ENCODE measurements around the gene OAF. TPM values are rescaled to one million over a fixed set of nuclear protein-coding genes. Genes with fewer than 3 reads are reported as not detected.
"Not testable (repeated sequence)": the region's sequence is repeated elsewhere in the genome, so short reads cannot be mapped to it uniquely, and the experiment has no call there.

OAF gene
- total RNA-seq, result 25.7 and 32.3 TPM in 2 replicates

DNA sequence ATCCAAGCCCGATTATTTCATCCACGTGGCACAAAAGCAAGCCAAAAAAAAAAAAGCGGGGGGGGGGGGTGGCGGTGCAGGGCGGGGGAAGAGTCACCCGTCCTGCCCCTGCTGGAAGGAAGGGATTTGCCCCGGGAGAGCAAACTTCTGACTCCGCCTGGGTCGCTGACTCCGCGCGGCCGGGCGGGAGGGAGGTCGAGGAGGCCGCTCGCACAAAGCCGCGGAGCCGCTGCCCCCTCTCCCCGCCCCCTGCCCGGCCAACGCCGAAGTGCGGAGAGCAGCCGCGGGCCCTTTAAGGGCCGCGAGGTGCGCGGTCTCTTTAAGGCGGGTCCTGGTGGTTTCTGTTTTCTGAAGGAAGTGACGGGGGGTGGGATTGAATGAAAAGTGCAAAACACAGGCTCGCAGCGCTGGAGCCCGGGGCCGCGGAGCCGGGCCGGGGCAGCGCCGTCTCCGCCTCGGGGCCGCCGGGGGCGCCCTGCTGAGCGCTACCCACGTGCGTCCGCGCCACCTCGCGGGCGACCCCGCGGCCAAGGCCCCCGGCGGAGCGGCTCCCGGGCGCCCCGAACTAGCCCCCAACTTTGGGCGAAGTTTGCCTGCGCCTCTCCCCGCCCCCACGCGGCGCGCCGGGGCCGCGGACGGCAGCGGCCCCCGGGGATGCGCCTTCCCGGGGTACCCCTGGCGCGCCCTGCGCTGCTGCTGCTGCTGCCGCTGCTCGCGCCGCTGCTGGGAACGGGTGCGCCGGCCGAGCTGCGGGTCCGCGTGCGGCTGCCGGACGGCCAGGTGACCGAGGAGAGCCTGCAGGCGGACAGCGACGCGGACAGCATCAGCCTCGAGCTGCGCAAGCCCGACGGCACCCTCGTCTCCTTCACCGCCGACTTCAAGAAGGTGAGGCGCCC is at the start of gene OAF:
Gene OAF, plus strand, starts transcription at position 407 of the 896 bp plus-strand sequence. Its CDS starts 248 bp downstream, at position 655.
- peak; percentile 85 for DNase-seq

- DNase-seq, result no peak
These were observed 43.2 kb upstream of the OAF start for GRCh38 chr11:120167659-120168058.

DNA sequence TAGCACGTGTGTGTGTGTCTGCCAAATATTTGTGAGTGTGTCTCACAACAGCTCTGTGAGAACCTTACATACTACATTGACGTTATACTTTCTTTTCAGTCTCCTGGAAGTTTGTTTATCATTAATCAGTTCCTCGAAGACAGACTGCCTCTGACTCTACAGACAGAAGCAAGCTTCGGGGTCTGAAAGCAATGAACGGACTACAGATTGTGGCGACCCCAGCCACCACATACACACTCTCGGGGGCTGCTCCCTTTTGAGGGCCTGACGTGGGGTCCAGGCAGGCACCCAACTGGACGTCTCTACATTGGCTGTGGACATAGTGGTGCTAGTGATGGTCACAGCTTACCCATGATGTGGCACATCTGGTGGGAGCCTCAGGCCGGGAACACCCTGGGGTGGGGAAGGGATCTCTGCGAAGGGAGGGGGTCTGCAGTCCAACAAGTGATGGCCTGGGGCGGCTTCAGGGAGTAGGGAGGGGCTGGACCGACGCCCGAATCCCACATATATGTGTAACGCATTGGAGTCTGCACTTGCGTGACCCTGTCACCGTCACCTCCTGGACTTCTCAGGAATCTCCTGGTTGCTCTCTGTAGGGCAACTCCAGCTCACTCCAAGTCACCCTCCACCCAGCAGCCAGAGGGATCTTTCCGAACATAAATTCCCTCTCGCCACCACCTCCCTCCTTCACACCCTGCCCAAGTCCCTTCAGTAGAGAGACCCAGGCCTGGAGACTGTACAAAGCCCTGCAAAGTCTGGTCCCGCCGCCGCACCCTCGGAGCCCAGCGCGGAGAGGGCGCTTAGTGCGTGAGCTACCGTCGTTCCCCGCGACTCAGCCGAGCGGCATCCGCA is 42.5 kb upstream of the OAF start:
- no peak for DNase-seq

GRCh38 chr11:120168960-120169681 is 41.7 kb upstream of the OAF start:
- peak; percentile 80 for DNase-seq

- no peak for DNase-seq
These were observed 40.7 kb upstream of the OAF start for GRCh38 chr11:120169981-120170698.

- no peak for DNase-seq
These were observed 40.0 kb upstream of the OAF start for GRCh38 chr11:120170741-120171261.

DNA sequence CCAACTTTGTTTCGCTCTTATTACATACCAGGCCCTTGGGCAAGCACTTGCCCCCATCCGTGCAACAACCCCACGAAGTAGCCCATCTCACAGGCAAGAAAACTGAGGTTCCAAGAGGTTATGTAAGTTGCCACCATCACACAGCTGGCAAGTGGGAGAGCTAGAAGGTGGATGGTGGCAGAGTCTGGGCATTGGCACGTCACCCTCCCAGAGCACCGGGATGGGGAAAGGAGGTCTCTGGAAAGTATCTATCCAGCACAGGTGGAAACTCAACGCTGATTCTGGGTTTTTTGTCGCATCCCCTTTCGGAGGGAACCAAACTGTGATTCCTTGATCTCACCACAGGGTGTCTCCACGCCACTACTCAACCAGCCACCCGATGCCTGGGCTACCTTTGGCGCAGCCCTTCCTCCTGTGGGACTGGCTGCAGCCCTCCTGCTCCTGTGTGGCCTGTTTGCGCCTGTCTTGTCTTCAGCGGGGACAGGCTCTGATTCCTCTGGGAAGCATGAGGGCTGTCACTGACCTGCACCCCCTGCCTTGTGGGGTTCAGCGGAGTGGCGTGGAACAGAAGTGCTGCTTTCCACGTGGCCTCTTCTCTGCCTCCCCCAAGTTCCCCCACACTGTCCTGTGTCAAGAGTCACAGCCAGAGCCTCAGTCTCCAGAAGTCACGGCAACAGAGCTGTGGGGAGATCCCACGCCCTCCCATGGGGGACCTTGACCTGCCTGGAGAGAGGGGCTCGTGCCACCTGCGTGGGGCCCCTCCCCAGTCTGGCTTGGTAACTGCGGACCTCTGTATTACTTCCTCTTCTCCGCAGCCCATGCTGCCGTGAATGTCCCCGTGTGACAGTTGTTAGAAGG is 38.5 kb upstream of the OAF start:
- peak; percentile 77 for DNase-seq

- no peak for DNase-seq
These were observed 37.7 kb upstream of the OAF start for GRCh38 chr11:120173019-120173705.

- DNase-seq, result no peak
These were observed 37.0 kb upstream of the OAF start for GRCh38 chr11:120173807-120174206.

DNA sequence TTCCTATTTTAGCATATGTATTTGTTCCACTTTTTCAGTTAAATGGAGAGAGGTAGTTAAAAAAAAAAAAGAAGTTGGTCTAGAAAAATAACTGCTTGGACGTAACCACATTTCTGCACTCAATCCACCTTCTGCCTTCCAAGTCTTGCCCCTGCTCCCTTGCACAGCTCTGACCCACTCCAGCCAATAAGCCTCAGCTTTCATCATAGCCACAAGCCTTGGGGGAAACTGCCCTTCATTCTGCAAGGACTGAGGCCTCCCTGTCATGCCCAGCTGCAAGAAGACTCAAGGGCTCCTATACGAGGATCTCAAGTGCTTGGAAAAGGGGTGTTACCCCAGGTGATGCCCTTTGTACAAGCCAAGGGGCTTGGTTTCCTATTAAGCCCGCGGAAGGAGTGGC is 36.0 kb upstream of the OAF start:
- no peak for DNase-seq

DNA sequence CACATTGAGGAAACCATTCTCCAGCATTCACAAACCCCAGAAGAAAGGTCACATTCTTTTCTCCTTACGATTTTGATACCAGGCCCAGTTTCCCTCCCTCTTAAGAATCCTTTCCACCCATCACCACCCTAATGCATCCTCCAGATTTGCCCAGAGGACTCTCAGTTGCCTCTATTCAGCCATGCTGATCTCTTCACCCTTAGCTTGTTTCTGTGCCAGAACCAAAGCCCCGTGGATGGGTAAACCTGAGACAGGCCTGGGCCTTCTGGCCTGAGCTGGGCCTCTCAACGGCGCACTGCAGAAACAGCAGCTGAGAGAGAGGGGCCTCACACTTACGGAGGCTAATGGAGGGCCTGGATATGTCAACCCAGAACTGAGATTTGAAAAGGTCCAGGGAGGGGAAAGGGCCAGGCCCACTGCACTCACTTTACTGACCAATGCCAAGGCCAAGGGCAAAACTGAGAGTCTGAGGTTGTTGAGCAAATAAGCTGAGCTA is 32.2 kb upstream of the OAF start:
- no peak for DNase-seq

DNA sequence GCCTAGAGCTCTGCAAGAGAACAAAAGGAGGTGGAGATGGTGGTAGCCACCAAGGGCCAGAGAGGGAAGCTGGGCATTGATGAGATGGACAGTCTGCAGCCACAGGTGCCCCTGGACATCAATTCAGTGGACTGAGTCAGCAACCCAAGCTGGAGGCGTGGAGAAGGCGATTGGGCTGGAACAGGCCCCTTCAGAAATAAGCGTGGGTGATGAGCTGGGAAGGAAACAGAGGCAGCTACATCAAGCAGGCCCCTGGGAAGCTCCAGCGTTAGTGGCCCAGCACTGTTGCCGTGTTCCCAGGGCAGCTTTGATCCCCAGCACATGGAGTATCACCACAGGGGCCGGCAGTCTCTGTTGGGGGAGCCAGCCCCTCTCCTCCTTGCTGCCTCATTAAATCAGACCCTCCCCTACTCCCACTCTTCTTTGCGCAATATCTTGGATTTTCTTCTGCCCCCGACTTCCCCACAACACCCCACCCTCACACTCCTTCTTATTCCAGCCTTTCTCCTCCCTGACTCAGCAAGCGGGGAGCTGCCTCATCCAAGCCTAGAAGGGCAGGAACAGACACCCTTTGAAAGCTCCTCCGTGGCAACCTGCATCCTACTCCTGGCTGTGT is 31.7 kb upstream of the OAF start:
- no peak for DNase-seq

DNA sequence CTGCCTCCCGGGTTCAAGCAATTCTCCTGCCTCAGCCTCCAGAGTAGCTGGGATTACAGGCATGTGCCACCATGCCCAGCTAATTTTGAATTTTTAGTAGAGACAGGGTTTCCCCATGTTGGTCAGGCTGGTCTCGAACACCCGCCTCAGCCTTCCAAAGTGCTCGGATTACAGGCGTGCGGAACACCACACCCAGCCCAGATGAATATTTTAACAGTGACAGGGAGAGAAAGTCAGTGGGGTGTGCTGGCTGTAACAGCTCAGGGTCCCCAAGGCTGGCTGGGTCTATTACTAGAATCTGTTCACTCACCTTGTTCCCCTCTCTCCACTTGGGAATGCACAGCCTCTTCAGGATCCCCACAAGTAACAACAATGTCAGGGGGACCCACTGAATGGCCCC is 30.8 kb upstream of the OAF start:
- not testable (repeated sequence) for DNase-seq

DNA sequence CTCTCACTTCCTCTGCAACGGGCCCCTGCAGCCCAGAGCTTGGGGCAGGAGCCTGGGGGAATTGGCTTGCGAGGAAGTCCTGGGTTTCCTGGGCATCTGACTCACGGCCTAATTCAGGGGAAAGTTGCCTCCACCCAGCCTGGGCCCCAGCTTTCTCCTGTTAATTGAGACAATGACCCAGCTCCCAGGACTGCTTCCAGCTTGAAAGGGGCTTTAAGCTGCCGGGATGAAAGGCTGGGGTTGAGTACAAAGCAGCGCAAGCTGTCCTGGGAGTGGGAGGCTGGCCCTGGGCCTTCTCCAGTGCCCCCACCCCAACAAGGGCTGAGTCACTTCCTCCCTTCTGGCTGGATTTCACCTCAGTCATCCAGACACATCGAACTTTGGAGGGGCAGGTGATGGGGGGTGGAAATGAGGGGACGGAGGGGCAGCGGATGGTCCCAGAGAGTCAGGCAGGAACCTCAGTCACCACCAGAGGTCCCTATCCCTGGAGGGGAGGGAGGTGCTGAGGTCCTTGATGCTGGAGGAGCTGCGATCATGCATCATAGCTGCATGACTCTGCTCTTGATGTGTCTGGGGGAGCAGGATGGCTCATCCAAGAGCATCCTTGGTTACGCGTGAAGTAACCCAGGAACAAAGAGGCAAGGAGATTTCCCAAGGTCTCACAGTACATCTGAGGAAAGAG is 30.1 kb upstream of the OAF start:
- DNase-seq, result peak; percentile 24

DNA sequence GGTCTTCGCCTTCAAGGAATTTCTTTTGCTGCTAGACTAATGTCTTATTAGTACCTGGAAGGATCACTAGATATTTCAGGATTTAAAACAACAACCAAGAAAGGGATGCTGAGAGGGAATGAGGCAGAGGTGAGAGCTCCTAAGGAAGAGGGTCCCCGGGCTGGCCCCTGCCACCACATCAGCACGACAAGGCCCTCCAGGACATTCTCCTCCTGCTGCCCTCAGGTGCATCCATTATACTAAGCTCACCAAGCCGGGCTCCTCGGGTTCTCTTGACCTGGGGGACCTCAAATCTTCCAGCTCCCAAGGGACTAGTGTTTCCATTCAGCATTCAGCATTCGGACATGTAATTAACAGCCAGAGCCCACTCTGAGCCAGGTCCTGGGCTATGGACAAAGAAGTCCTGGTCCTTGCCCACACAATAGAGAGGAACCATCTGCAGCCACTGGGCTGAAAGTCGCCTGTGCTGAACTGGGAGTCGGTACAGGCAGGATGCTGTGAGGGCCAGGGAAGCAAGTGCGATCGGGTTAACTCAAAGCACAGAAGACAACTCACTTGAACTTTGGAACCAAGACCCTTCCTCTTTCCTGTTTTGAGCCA is 29.4 kb upstream of the OAF start:
- no peak for DNase-seq

- DNase-seq, result no peak
These were observed 28.5 kb upstream of the OAF start for GRCh38 chr11:120182372-120182771.

DNA sequence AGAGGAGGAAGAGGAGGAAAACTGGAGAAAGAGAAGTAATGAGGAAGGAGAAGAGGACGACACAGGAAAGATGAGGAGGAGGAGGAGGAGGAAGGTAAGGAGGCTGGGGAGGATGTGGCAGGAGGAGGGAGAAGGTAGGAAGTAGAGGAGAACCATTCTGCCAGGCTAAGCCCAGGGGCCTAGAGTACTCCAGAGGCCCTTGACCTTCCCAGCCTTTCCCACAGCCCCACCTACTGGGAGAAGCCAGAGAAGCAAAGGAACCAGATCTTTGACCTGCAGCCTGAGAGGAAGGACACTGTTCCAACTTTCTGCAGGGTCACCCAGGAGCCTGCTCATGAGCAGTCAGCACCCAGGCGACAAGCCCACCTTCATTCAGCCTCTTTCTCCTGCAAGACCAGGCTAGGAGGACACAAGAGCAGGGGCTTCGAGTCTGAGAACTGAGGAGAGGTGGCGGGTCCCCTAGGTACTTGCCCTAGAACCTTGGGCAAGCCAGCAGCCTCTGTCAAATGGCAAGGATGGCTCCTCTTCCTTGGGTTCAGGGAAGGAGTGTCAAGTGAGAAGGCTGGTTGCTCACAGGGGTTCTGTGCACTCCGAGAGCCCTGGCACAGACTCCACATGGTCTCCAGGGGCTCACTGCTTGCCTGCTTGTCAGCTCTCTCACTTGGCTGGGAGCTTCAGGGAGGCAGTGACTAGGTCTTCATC is 27.9 kb upstream of the OAF start:
- DNase-seq, result peak; percentile 29

DNA sequence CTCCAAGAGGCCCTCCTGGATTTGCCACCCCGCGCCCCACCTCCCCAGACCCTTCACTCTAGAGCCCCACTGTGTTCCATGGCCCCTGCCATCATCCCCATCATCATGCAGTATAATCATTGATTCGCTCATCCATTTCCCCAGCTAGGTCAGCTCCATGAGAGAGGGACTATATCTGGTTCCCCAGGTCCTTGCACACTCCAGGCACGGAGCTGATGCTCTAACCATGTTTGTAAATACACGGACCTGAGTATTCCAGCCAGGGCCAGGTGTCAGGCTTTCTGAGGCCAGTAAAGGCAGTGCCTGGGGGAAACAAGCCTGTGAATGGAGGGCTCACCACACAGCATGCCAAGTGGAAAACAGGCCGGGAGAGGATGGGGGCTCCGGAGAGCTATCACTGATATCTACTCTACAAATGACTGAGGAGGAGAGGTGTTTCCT is 27.1 kb upstream of the OAF start:
- no peak for DNase-seq
